DND-41 (cell line): ENCODE data around the gene ADIPOQ.
"Not testable (repeated sequence)": the region's sequence is repeated elsewhere in the genome, so short reads cannot be mapped to it uniquely, and the experiment has no call there.

Experiments used
- ATAC-seq: fragments of 200-7000 bp; cut with Tn5 transposase; 3 replicates; pipeline ENCODE4 v1.9.1; 2021; ENCODE audit warnings: low read depth; ENCODE audit not compliant: insufficient read depth
- DNase-seq: peaks from one replicate; pipeline ENCODE4 v3.0.0-alpha.2; 2020
- H2AFZ ChIP-seq: 2 replicates; pipeline ENCODE4 v1.6.0; 2012; ENCODE audit warnings: low read depth, low read length
- H3K27ac ChIP-seq: 2 replicates; pipeline ENCODE4 v1.5.1; 2012; ENCODE audit warnings: low read length, inconsistent platforms
- H3K27me3 ChIP-seq: fragments of 200-600 bp; sonication (generic); 2 replicates; pipeline ENCODE4 v1.6.0; 2012; ENCODE audit warnings: low read length, mild to moderate bottlenecking, inconsistent platforms; ENCODE audit not compliant: insufficient read depth, poor library complexity
- H3K36me3 ChIP-seq: 2 replicates; pipeline ENCODE4 v1.5.1; 2012; ENCODE audit warnings: low read length, inconsistent platforms; ENCODE audit not compliant: insufficient read depth
- H3K4me1 ChIP-seq: 2 replicates; pipeline ENCODE4 v1.5.1; 2012; ENCODE audit warnings: mild to moderate bottlenecking, low read length; ENCODE audit not compliant: insufficient read depth
- H3K4me2 ChIP-seq: 2 replicates; pipeline ENCODE4 v1.6.0; 2012; ENCODE audit warnings: mild to moderate bottlenecking, moderate library complexity, low read length, inconsistent platforms; ENCODE audit not compliant: insufficient read depth
- H3K4me3 ChIP-seq, 2 experiments: fragments of 200-600 bp in 1 of 2; shearing (Covaris generic) in 1 of 2; 2 replicates each; pipeline ENCODE4 v1.5.1; 2012 to 2016; ENCODE audit warnings: inconsistent platforms in 2 of 2, low read length in 2 of 2, mild to moderate bottlenecking in 2 of 2, low read depth in 1 of 2, moderate library complexity in 1 of 2
- H3K79me2 ChIP-seq: 2 replicates; pipeline ENCODE4 v1.6.0; 2012; ENCODE audit warnings: low read length, inconsistent platforms; ENCODE audit not compliant: insufficient read depth
- H3K9ac ChIP-seq: 2 replicates; pipeline ENCODE4 v1.6.0; 2012; ENCODE audit warnings: low read depth, mild to moderate bottlenecking, inconsistent platforms, low read length, moderate library complexity
- H3K9me3 ChIP-seq: 2 replicates; pipeline ENCODE4 v1.5.1; 2012; ENCODE audit warnings: low read length, moderate library complexity, mild to moderate bottlenecking, inconsistent platforms; ENCODE audit not compliant: insufficient read depth, severe bottlenecking
- H4K20me1 ChIP-seq: 2 replicates; pipeline ENCODE4 v1.6.0; 2012; ENCODE audit warnings: low read length; ENCODE audit not compliant: insufficient read depth
- EZH2 ChIP-seq: IDR thresholded peaks from 3 replicates; pipeline ENCODE4 v1.6.1; 2012; ENCODE audit warnings: borderline replicate concordance, low read depth, mild to moderate bottlenecking, moderate library complexity, low read length, inconsistent platforms; ENCODE audit not compliant: severe bottlenecking
- TF ChIP-seq, protein P1 (sequence below): IDR thresholded peaks from 2 replicates; pipeline ENCODE4 v1.5.1; 2012; ENCODE audit warnings: borderline replicate concordance, low read length, moderate library complexity, mild to moderate bottlenecking; ENCODE audit not compliant: poor library complexity, severe bottlenecking; ENCODE audit errors: extremely low read depth

The ADIPOQ gene

GRCh38 chr3:186847437-186847836 lies 4.9 kb downstream of the ADIPOQ start:
- Histone ChIP-seq H3K79me2 (no peaks in the 10 kb centered on the region), H3K27ac (no peak overlapping the region), H3K4me1 (no peaks in the 10 kb centered on the region), H2AFZ (no peak overlapping the region), H3K4me2 (no peak overlapping the region), H3K9ac (no peak overlapping the region), H3K27me3 (peaks cover 11% of the 10 kb centered on the region), H3K36me3 (no peaks in the 10 kb centered on the region), H3K9me3 (no peaks in the 10 kb centered on the region), H3K4me3 (no peak overlapping the region), H4K20me1 (no peaks in the 10 kb centered on the region)
- no peak for DNase-seq
- no peak for ATAC-seq
- TF ChIP-seq EZH2: no peak
- TF ChIP-seq, protein P1, sequence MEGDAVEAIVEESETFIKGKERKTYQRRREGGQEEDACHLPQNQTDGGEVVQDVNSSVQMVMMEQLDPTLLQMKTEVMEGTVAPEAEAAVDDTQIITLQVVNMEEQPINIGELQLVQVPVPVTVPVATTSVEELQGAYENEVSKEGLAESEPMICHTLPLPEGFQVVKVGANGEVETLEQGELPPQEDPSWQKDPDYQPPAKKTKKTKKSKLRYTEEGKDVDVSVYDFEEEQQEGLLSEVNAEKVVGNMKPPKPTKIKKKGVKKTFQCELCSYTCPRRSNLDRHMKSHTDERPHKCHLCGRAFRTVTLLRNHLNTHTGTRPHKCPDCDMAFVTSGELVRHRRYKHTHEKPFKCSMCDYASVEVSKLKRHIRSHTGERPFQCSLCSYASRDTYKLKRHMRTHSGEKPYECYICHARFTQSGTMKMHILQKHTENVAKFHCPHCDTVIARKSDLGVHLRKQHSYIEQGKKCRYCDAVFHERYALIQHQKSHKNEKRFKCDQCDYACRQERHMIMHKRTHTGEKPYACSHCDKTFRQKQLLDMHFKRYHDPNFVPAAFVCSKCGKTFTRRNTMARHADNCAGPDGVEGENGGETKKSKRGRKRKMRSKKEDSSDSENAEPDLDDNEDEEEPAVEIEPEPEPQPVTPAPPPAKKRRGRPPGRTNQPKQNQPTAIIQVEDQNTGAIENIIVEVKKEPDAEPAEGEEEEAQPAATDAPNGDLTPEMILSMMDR: no peak

DNA sequence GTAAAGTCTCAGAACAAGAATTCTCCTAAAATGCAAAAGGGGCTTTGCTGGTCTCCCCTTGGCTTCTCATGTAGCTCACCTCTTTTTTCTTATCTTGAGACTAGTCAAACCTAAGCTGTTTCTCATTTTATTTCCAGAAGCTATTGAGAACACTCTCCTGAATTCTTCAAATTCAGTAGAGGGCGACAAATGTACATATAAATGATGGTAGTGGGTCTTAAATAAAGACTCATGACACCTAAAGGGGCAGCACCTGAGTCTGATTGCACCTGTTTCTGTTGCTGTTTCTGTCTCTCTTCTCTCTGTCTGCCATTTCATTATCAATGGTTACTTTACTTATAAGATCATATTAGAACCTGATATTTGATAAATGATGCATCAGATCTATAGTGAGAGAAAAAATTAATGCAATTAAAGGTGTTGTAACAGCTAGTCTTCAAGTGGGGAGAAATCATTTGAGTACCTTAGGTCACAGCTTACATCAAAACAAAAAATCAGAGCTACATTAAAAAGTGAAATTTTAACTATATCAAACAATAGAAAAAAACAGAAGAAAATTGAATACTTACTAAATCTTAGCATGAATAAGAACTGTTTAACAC lies 7.0 kb downstream of the ADIPOQ start:
- no peak overlapping the region for H3K4me3 ChIP-seq
- H3K9ac ChIP-seq: no peak overlapping the region
- H3K4me1 ChIP-seq: no peaks in the 10 kb centered on the region
- no peaks in the 10 kb centered on the region for H3K36me3 ChIP-seq
- H4K20me1 ChIP-seq: no peaks in the 10 kb centered on the region
- DNase-seq: no peak
- H3K79me2 ChIP-seq: no peaks in the 10 kb centered on the region
- no peak overlapping the region for H2AFZ ChIP-seq
- H3K4me2 ChIP-seq: no peak overlapping the region
- TF ChIP-seq EZH2: no peak
- TF ChIP-seq, protein P1: peak; percentile 57
- H3K27me3 ChIP-seq: peaks cover 8% of the 10 kb centered on the region
- no peaks in the 10 kb centered on the region for H3K9me3 ChIP-seq
- peak; percentile 47; the same call in 1 of the 3 replicates for ATAC-seq
- no peak overlapping the region for H3K27ac ChIP-seq

GRCh38 chr3:186851835-186852234 lies 9.3 kb downstream of the ADIPOQ start:
- not testable (repeated sequence) for H3K27ac ChIP-seq, H3K9ac ChIP-seq, H3K4me3 ChIP-seq, DNase-seq, H3K4me2 ChIP-seq, H3K36me3 ChIP-seq, H4K20me1 ChIP-seq, H3K27me3 ChIP-seq, H3K9me3 ChIP-seq, H3K4me1 ChIP-seq, H2AFZ ChIP-seq, H3K79me2 ChIP-seq, ATAC-seq

- TF ChIP-seq, protein P1: no peak
- no peak for TF ChIP-seq EZH2
- Histone ChIP-seq H3K27me3 (no peaks in the 10 kb centered on the region), H3K9me3 (no peaks in the 10 kb centered on the region), H3K27ac (no peak overlapping the region), H3K4me1 (no peaks in the 10 kb centered on the region), H2AFZ (no peak overlapping the region), H3K4me2 (no peak overlapping the region), H3K9ac (no peak overlapping the region), H3K4me3 (no peak overlapping the region), H4K20me1 (no peaks in the 10 kb centered on the region), H3K79me2 (no peaks in the 10 kb centered on the region), H3K36me3 (no peaks in the 10 kb centered on the region)
- DNase-seq (no peak), ATAC-seq (no peak)
Measured at GRCh38 chr3:186852994-186853393, 10.5 kb downstream of the ADIPOQ start.
